CD4-positive, alpha-beta memory T cell (primary cell): ENCODE measurements around the gene SMIM23. TPM values are rescaled to one million over a fixed set of nuclear protein-coding genes. Genes with fewer than 3 reads are reported as not detected.

ENCODE experiments used
- CTCF ChIA-PET: fragments of 350-600 bp; sonication (Branson Sonifier 250); formaldehyde crosslinking; loops from one replicate; lab custom pipeline; 2021; ENCODE audit warnings: inconsistent platforms; ENCODE audit not compliant: partially characterized antibody; lab: Charles Lee
- POLR2A ChIA-PET: fragments of 350-600 bp; sonication (Branson Sonifier 250); formaldehyde crosslinking; loops from one replicate; lab custom pipeline; 2021; ENCODE audit not compliant: partially characterized antibody; lab: Charles Lee
- DNase-seq, 5 donors: peaks; one replicate each; pipeline versions ENCODE4 v3.0.0 to v3.0.0-alpha.2; 2020 to 2022; ENCODE audit warnings: mixed read lengths in 1 of 5
- H3K27ac ChIP-seq: one replicate; pipeline ENCODE4 v1.7.0; 2013; ENCODE audit warnings: low read depth, low read length
- H3K27me3 ChIP-seq: 2 replicates; pipeline ENCODE4 v1.7.0; 2013; ENCODE audit warnings: mild to moderate bottlenecking, low read length, moderate library complexity; ENCODE audit not compliant: insufficient read depth
- H3K36me3 ChIP-seq: 2 replicates; pipeline ENCODE4 v1.7.0; 2013; ENCODE audit warnings: mild to moderate bottlenecking, low read length, moderate library complexity; ENCODE audit not compliant: insufficient read depth
- H3K4me1 ChIP-seq: 2 replicates; pipeline ENCODE4 v1.7.0; 2013; ENCODE audit warnings: mild to moderate bottlenecking, low read length, moderate library complexity; ENCODE audit not compliant: insufficient read depth
- H3K4me3 ChIP-seq, 2 donors: one replicate each; pipeline ENCODE4 v1.7.0; 2013; ENCODE audit warnings: low read length in 2 of 2, mild to moderate bottlenecking in 1 of 2
- H3K9me3 ChIP-seq, 2 donors: one replicate each; pipeline ENCODE4 v1.7.0; 2013; ENCODE audit warnings: low read length in 2 of 2, control low read depth in 1 of 2; ENCODE audit not compliant: control insufficient read depth in 1 of 2
- H3K27ac Mint-ChIP-seq, 7 donors: one replicate each; pipeline ENCODE4 v1.8.0; 2020 to 2021; ENCODE audit warnings: mixed read lengths in 7 of 7, mild to moderate bottlenecking in 6 of 7, inconsistent platforms in 3 of 7, moderate library complexity in 3 of 7
- H3K27me3 Mint-ChIP-seq, 2 donors: one replicate each; pipeline ENCODE4 v1.8.0; 2020 to 2021; ENCODE audit warnings: mixed read lengths in 2 of 2
- H3K36me3 Mint-ChIP-seq, 2 donors: one replicate each; pipeline ENCODE4 v1.8.0; 2020 to 2021; ENCODE audit warnings: mixed read lengths in 2 of 2, inconsistent platforms in 1 of 2, mild to moderate bottlenecking in 1 of 2
- H3K4me1 Mint-ChIP-seq, 4 donors: one replicate each; pipeline ENCODE4 v1.8.0; 2020 to 2021; ENCODE audit warnings: mixed read lengths in 4 of 4, mild to moderate bottlenecking in 1 of 4
- H3K4me3 Mint-ChIP-seq, 8 donors: one replicate each; pipeline ENCODE4 v1.8.0; 2020 to 2021; ENCODE audit warnings: mixed read lengths in 8 of 8, mild to moderate bottlenecking in 7 of 8, moderate library complexity in 6 of 8, inconsistent platforms in 3 of 8
- H3K9me3 Mint-ChIP-seq, 8 donors: one replicate each; pipeline ENCODE4 v1.8.0; 2020 to 2021; ENCODE audit warnings: mixed read lengths in 8 of 8, mild to moderate bottlenecking in 5 of 8, inconsistent platforms in 3 of 8, moderate library complexity in 1 of 8
- intact Hi-C: fragments of 100-400 bp; cut with micrococcal nuclease; formaldehyde crosslinking; loops from one replicate; pipeline ENCODE4 v1.15.1; 2023
- polyA plus RNA-seq, 2 donors: library from polyadenylated mRNA; unstranded; fragments of 300-500 nt; fragmentation: Illumina TruSeq; gene quantifications; one replicate each; pipeline ENCODE4 v1.2.3, GENCODE V29; 2021
- total RNA-seq, 2 experiments: library from RNA; stranded (reverse); gene quantifications; one replicate each; pipeline ENCODE4 v1.2.3, GENCODE V29; 2021

SMIM23 gene
- total and polyA plus RNA-seq, 4 experiments from 2014 or later: not detected

GRCh38 chr5:171813813-171814490, 28.3 kb downstream of the SMIM23 start:
- ChIA-PET POLR2A (no interaction called here), CTCF (no interaction called here)
- no peaks in the 10 kb centered on the region for H3K36me3 ChIP-seq
- intact Hi-C loops: no loop called here
- no peaks in the 10 kb centered on the region for H3K27me3 ChIP-seq
- no peaks in the 10 kb centered on the region for H3K4me1 ChIP-seq
- Mint-ChIP-seq H3K27me3 (peaks cover 2 to 4% of the 10 kb centered on the region in 2 donors), H3K27ac (no peak overlapping the region), H3K4me3 (no peak overlapping the region), H3K36me3 (peaks cover 0 to 4% of the 10 kb centered on the region in 2 donors), H3K4me1 (no peaks in the 10 kb centered on the region), H3K9me3 (peaks cover 2 to 23% (median 13%) of the 10 kb centered on the region in 8 donors)
- no peaks in the 10 kb centered on the region for H3K9me3 ChIP-seq
- no peak overlapping the region for H3K4me3 ChIP-seq
- no peak overlapping the region for H3K27ac ChIP-seq
- no peak for DNase-seq

- no peak overlapping the region for H3K27ac ChIP-seq
- no peak overlapping the region for H3K4me3 Mint-ChIP-seq
- POLR2A ChIA-PET: no interaction called here
Measured at GRCh38 chr5:171816666-171817065, 31.0 kb downstream of the SMIM23 start.

GRCh38 chr5:171820561-171820960, 34.9 kb downstream of the SMIM23 start:
- Histone ChIP-seq H3K27me3 (no peaks in the 10 kb centered on the region), H3K4me3 (no peak overlapping the region), H3K27ac (no peak overlapping the region), H3K9me3 (no peaks in the 10 kb centered on the region), H3K4me1 (no peaks in the 10 kb centered on the region), H3K36me3 (no peaks in the 10 kb centered on the region)
- no peak for DNase-seq
- intact Hi-C loops: no loop called here
- no peak overlapping the region for H3K4me3 Mint-ChIP-seq
- H3K27ac Mint-ChIP-seq: no peak overlapping the region
- ChIA-PET POLR2A (no interaction called here), CTCF (no interaction called here)
- H3K4me1 Mint-ChIP-seq: no peaks in the 10 kb centered on the region
- peaks cover 2 to 6% of the 10 kb centered on the region in 2 donors for H3K27me3 Mint-ChIP-seq
- H3K36me3 Mint-ChIP-seq: no peaks in the 10 kb centered on the region
- H3K9me3 Mint-ChIP-seq: peaks cover 0 to 5% (median 0%) of the 10 kb centered on the region in 8 donors

More at GRCh38 chr5:171816666-171817065, 31.0 kb downstream of the SMIM23 start:
- H3K36me3 Mint-ChIP-seq: peaks cover 0 to 4% of the 10 kb centered on the region in 2 donors
- no peaks in the 10 kb centered on the region for H3K4me1 ChIP-seq
- H3K36me3 ChIP-seq: no peaks in the 10 kb centered on the region
- H3K27ac Mint-ChIP-seq: no peak overlapping the region
- no peaks in the 10 kb centered on the region for H3K4me1 Mint-ChIP-seq
- intact Hi-C loops: no loop called here
- no peak for DNase-seq
- H3K4me3 ChIP-seq: no peak overlapping the region
- H3K27me3 Mint-ChIP-seq: peaks cover 2% of the 10 kb centered on the region in 2 donors
- H3K9me3 Mint-ChIP-seq: peaks cover 0 to 8% (median 5%) of the 10 kb centered on the region in 8 donors
- H3K27me3 ChIP-seq: no peaks in the 10 kb centered on the region
- no peaks in the 10 kb centered on the region for H3K9me3 ChIP-seq
- CTCF ChIA-PET: no interaction called here

GRCh38 chr5:171821286-171821685, 35.7 kb downstream of the SMIM23 start:
- Histone ChIP-seq H3K4me1 (no peaks in the 10 kb centered on the region), H3K4me3 (no peak overlapping the region), H3K27me3 (no peaks in the 10 kb centered on the region), H3K36me3 (no peaks in the 10 kb centered on the region), H3K9me3 (no peaks in the 10 kb centered on the region), H3K27ac (no peak overlapping the region)
- peaks cover 2 to 6% of the 10 kb centered on the region in 2 donors for H3K27me3 Mint-ChIP-seq
- H3K27ac Mint-ChIP-seq: no peak overlapping the region
- H3K4me3 Mint-ChIP-seq: no peak overlapping the region
- intact Hi-C loops: no loop called here
- ChIA-PET POLR2A (no interaction called here), CTCF (no interaction called here)
- no peak for DNase-seq
- no peaks in the 10 kb centered on the region for H3K4me1 Mint-ChIP-seq
- H3K9me3 Mint-ChIP-seq: peaks cover 0 to 5% (median 0%) of the 10 kb centered on the region in 8 donors
- H3K36me3 Mint-ChIP-seq: no peaks in the 10 kb centered on the region

- POLR2A ChIA-PET: no interaction called here
- H3K4me3 Mint-ChIP-seq: no peak overlapping the region
- Histone ChIP-seq H3K9me3 (no peaks in the 10 kb centered on the region), H3K27me3 (no peaks in the 10 kb centered on the region), H3K27ac (no peak overlapping the region), H3K4me1 (no peaks in the 10 kb centered on the region), H3K4me3 (no peak overlapping the region), H3K36me3 (no peaks in the 10 kb centered on the region)
- no peaks in the 10 kb centered on the region for H3K4me1 Mint-ChIP-seq
- H3K9me3 Mint-ChIP-seq: peaks cover 0 to 5% (median 0%) of the 10 kb centered on the region in 8 donors
- DNase-seq: no peak
- CTCF ChIA-PET: no interaction called here
- no peaks in the 10 kb centered on the region for H3K36me3 Mint-ChIP-seq
- peaks cover 3 to 5% of the 10 kb centered on the region in 2 donors for H3K27me3 Mint-ChIP-seq
- H3K27ac Mint-ChIP-seq: no peak overlapping the region
- intact Hi-C loops: no loop called here
Measured at GRCh38 chr5:171823269-171823668, 37.7 kb downstream of the SMIM23 start.

- DNase-seq: no peak
- Histone ChIP-seq H3K27ac (no peak overlapping the region), H3K4me1 (no peaks in the 10 kb centered on the region), H3K4me3 (no peak overlapping the region), H3K9me3 (no peaks in the 10 kb centered on the region), H3K27me3 (no peaks in the 10 kb centered on the region), H3K36me3 (no peaks in the 10 kb centered on the region)
- intact Hi-C loops: no loop called here
- ChIA-PET POLR2A (no interaction called here), CTCF (no interaction called here)
- Mint-ChIP-seq H3K4me3 (no peak overlapping the region), H3K4me1 (no peaks in the 10 kb centered on the region), H3K27ac (no peak overlapping the region), H3K9me3 (peaks cover 0 to 5% (median 0%) of the 10 kb centered on the region in 8 donors), H3K36me3 (no peaks in the 10 kb centered on the region), H3K27me3 (peaks cover 3 to 5% of the 10 kb centered on the region in 2 donors)
Measured at GRCh38 chr5:171825051-171825450, 39.4 kb downstream of the SMIM23 start.

GRCh38 chr5:171826132-171826531, 40.5 kb downstream of the SMIM23 start:
- POLR2A ChIA-PET: no interaction called here
- Mint-ChIP-seq H3K4me1 (no peaks in the 10 kb centered on the region), H3K4me3 (no peak overlapping the region), H3K9me3 (peaks cover 0 to 8% (median 0%) of the 10 kb centered on the region in 8 donors), H3K36me3 (no peaks in the 10 kb centered on the region), H3K27me3 (peaks cover 3 to 5% of the 10 kb centered on the region in 2 donors), H3K27ac (no peak overlapping the region)
- Histone ChIP-seq H3K27ac (no peak overlapping the region), H3K9me3 (no peaks in the 10 kb centered on the region), H3K27me3 (no peaks in the 10 kb centered on the region), H3K36me3 (no peaks in the 10 kb centered on the region), H3K4me3 (no peak overlapping the region), H3K4me1 (no peaks in the 10 kb centered on the region)
- CTCF ChIA-PET: no interaction called here
- intact Hi-C loops: no loop called here
- no peak for DNase-seq
